Lung (tissue), 12 donors: ENCODE results near the gene DUSP5. TPM values are rescaled to one million over a fixed set of nuclear protein-coding genes. Genes with fewer than 3 reads are reported as not detected.

ENCODE experiments used
- ATAC-seq: fragments of 200-7000 bp; cut with Tn5 transposase; one replicate; pipeline ENCODE4 v1.9.1; 2020; ENCODE audit warnings: moderate number of reproducible peaks; ENCODE audit not compliant: insufficient read depth, low FRiP score
- DNase-seq, 3 donors: peaks; one replicate each; pipeline ENCODE4 v3.0.0-alpha.2; 2013 to 2017
- H3K27ac ChIP-seq, 2 donors: one replicate each; pipeline ENCODE4 v1.5.1; 2013; ENCODE audit warnings: mild to moderate bottlenecking in 2 of 2, moderate library complexity in 2 of 2, control low read depth in 1 of 2, inconsistent platforms in 1 of 2, low read depth in 1 of 2, low read length in 1 of 2
- H3K27me3 ChIP-seq, 3 donors: one replicate each; pipeline ENCODE4 v1.5.1; 2013; ENCODE audit warnings: low read length in 2 of 3; ENCODE audit not compliant: control insufficient read depth in 3 of 3, insufficient read depth in 3 of 3
- H3K36me3 ChIP-seq, 4 donors: one replicate each; pipeline ENCODE4 v1.5.1; 2013; ENCODE audit warnings: low read length in 4 of 4, mild to moderate bottlenecking in 1 of 4, moderate library complexity in 1 of 4; ENCODE audit not compliant: control insufficient read depth in 4 of 4, insufficient read depth in 4 of 4
- H3K4me1 ChIP-seq, 5 donors: one replicate each; pipeline ENCODE4 v1.5.1; 2013; ENCODE audit warnings: low read length in 5 of 5, mild to moderate bottlenecking in 2 of 5, moderate library complexity in 1 of 5; ENCODE audit not compliant: control insufficient read depth in 5 of 5, insufficient read depth in 5 of 5
- H3K4me3 ChIP-seq: one replicate; pipeline ENCODE4 v1.5.1; 2013; ENCODE audit warnings: mild to moderate bottlenecking, control low read depth, moderate library complexity
- H3K9ac ChIP-seq, 2 donors: one replicate each; pipeline ENCODE4 v1.5.1; 2013; ENCODE audit warnings: low read length in 2 of 2, control low read depth in 1 of 2; ENCODE audit not compliant: insufficient read depth in 1 of 2
- H3K9me3 ChIP-seq, 4 donors: one replicate each; pipeline ENCODE4 v1.5.1; 2013; ENCODE audit warnings: low read length in 3 of 4, mild to moderate bottlenecking in 1 of 4, moderate library complexity in 1 of 4; ENCODE audit not compliant: control insufficient read depth in 4 of 4, insufficient read depth in 3 of 4
- CTCF ChIP-seq: IDR thresholded peaks from 2 replicates; pipeline ENCODE4 v1.5.1; 2012; ENCODE audit warnings: mild to moderate bottlenecking; ENCODE audit errors: control extremely low read depth, extremely low read depth
- WGBS, 2 donors: extraction: QIAGEN DNeasy Blood & Tissue Kit; methylation state at CpG; one replicate each; pipeline ENCODE4 v1.1.7; 2013; 5-methylcytosine and 5-hydroxymethylcytosine counted together
- polyA plus RNA-seq, 2 donors: library from polyadenylated mRNA; stranded (reverse); fragments of 200-250 nt; gene quantifications; one replicate each; pipeline ENCODE4 v1.2.1, GENCODE V29; 2013
- total RNA-seq, 2 donors: library from RNA; depleted of rRNA in 1 of 2; stranded (reverse); fragments of >200 nt in 1 of 2; gene quantifications; one replicate each; pipeline ENCODE4 v1.2.1, GENCODE V29; 2014 to 2021
- donor health status: control.
- donor health status: control.
- donor health status: Bipolar disorder and iron deficiency.
- donor health status: healthy.
- donor health status: DM: yes; HTN: yes; CAD: no.

DUSP5 gene
- total and polyA plus RNA-seq, 4 donors = 10.3 to 16.4 (median 12.9) TPM

GRCh38 chr10:110499796-110500514 lies 2.2 kb downstream of the DUSP5 start:
- no peaks in the 10 kb centered on the region for H3K36me3 ChIP-seq
- no peak for TF ChIP-seq CTCF
- peak overlapping the region; percentile 59 to 88 for H3K27ac ChIP-seq
- WGBS, 2 donors = 82 to 90% methylated on average over 9 of the region's 9 CpGs
- peak overlapping the region; percentile 74 for H3K4me3 ChIP-seq
- H3K4me1 ChIP-seq = peaks cover 17 to 81% (median 33%) of the 10 kb centered on the region in 5 donors
- ATAC-seq = no peak
- H3K27me3 ChIP-seq = peaks cover 0 to 35% (median 4%) of the 10 kb centered on the region in 3 donors
- peak overlapping the region in 1 of 2 donors; percentile 14 for H3K9ac ChIP-seq
- no peak for DNase-seq
- H3K9me3 ChIP-seq = no peaks in the 10 kb centered on the region

DNA sequence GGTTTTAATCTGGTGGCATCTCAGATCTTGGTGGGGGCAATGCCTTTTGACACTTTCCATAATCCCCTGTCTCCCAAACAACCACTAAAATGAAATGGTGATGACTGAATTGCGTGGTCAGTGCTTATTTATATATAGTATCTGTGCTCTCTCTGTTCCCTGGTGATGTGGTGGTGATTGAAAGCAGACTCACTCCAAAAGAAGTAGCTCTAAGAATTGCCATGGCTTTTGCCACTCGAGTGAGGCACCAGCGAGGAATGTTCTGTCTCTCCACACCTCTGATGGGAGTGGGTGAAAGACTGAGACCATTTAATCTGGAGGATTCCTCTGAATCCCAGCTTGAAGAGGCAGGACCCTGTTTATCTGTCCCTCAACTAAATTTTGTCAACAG lies 2.8 kb downstream of the DUSP5 start:
- Histone ChIP-seq H3K27me3 (peaks cover 0 to 35% (median 4%) of the 10 kb centered on the region in 3 donors), H3K27ac (peak overlapping the region; percentile 86 to 88), H3K36me3 (no peaks in the 10 kb centered on the region), H3K4me3 (no peak overlapping the region), H3K4me1 (peaks cover 19 to 86% (median 39%) of the 10 kb centered on the region in 5 donors), H3K9ac (peak overlapping the region in 1 of 2 donors; percentile 14), H3K9me3 (no peaks in the 10 kb centered on the region)
- DNase-seq = peak in 2 of 3 donors; percentile 56 to 63
- 55 to 84% methylated on average over 3 of the region's 3 CpGs for WGBS, 2 donors
- ATAC-seq = no peak
- no peak for TF ChIP-seq CTCF

DNA sequence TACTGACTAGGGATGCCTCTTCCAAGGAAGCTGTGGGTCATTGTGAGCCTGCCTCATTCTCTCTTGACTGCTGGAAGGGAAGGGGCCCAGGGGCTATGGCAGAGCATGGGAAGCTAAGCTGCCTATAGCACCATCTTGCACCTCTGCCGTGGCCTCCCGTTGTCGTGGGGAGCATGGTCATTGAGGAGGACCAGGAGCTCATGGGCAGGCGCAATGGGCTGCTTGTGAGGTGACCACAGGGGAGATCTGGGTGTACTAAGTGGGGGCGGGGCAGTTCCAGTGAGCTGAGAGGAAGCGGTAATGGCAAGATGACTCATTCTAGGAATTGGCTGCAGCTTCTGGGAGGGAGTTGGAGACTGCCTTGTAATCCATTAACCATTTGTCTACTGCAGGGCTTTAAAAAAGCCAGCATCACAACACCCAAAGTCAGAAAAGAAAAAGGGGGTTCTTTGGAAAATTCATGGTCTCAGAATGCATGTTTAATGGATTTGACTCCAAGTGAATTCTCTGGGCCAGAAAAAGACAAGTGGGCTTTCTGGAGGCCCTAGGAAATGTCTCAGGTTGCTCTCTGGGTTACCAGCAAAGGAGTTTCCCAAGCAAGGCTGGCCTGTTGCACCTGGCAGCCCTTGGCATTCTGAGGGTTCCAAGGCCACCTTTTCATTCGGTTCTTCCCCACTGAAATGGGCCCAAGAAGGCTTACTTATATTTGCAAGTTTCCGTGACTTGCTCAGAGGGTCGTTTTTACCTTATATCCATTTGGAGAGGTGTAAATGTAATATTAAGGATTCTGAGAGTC lies 3.6 kb downstream of the DUSP5 start:
- peak overlapping the region; percentile 86 to 88 for H3K27ac ChIP-seq
- peak overlapping the region; percentile 22 for H3K4me3 ChIP-seq
- peaks cover 23 to 82% (median 41%) of the 10 kb centered on the region in 5 donors for H3K4me1 ChIP-seq
- DNase-seq (peak; percentile 87 to 94 (median 93)), ATAC-seq (peak; percentile 21)
- no peak for TF ChIP-seq CTCF
- peak overlapping the region in 1 of 2 donors; percentile 47 for H3K9ac ChIP-seq
- no peaks in the 10 kb centered on the region for H3K9me3 ChIP-seq
- WGBS, 2 donors = 28 to 42% methylated on average over 9 of the region's 9 CpGs
- peaks cover 0 to 35% (median 4%) of the 10 kb centered on the region in 3 donors for H3K27me3 ChIP-seq
- H3K36me3 ChIP-seq = no peaks in the 10 kb centered on the region
